SK-N-MC (cell line): ENCODE data around the gene TRHDE.

Source experiments
- EZH2 ChIP-seq: fragments of 200-600 bp; sonication (generic); IDR thresholded peaks from one replicate; pipeline ENCODE4 v1.6.1; 2017; ENCODE audit warnings: antibody characterized with exemption
- FOXP2 ChIP-seq: optimal IDR thresholded peaks from 2 replicates; pipeline ENCODE3; 2011; ENCODE audit warnings: mild to moderate bottlenecking, moderate library complexity; ENCODE audit not compliant: insufficient read depth; ENCODE audit errors: extremely low read length, control extremely low read depth
- POLR2AphosphoS5 ChIP-seq: IDR thresholded peaks from 2 replicates; pipeline ENCODE4 v1.6.1; 2012; ENCODE audit warnings: mild to moderate bottlenecking, low read depth, low read length, borderline replicate concordance

DNA sequence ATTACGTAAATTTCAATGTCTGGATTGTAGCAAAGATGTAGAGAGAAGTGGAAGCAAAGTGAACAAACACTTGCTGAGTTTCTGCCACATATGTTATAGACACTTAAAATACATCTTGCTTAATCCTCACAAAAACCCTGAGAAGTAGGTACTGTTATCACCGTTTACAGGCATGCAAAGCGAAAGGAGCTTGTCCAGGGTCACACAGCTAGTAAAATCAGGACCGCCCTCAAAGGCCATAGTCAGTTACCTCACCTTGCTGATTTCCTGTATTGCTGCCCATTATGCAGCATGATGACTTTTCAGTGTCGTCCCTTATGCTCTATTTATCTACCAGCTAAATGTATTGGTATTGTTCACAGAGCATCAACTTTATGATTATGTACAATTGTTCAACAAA lies 39.8 kb downstream of the TRHDE start:
- TF ChIP-seq EZH2 (no peak), POLR2AphosphoS5 (no peak), FOXP2 (no peak)
